Measurements from ENCODE around the gene MAGI1.

MAGI1 gene

GRCh38 chr3:65560901-65561300 lies 477.8 kb downstream of the MAGI1 start:
- Histone ChIP-seq H3K9me3 (no peaks in the 10 kb centered on the region), H3K27me3 (no peaks in the 10 kb centered on the region), H3K36me3 (no peaks in the 10 kb centered on the region), H3K27ac (no peak overlapping the region), H3K4me3 (ENCODE audit: low read depth in 1 of 2, low read length in 1 of 2) (no peak overlapping the region), H3K4me1 (ENCODE audit: control insufficient read depth in 1 of 2, insufficient read depth in 1 of 2, low read depth in 1 of 2, low read length in 1 of 2) (no peaks in the 10 kb centered on the region)
- TF ChIP-seq CTCF (IDR thresholded peaks at IDR 0.05), result no peak

GRCh38 chr3:65560133-65560532 lies 478.6 kb downstream of the MAGI1 start:
- Histone ChIP-seq H3K27ac (no peak overlapping the region), H3K4me1 (ENCODE audit: control insufficient read depth in 1 of 2, insufficient read depth in 1 of 2, low read depth in 1 of 2, low read length in 1 of 2) (no peaks in the 10 kb centered on the region), H3K4me3 (ENCODE audit: low read depth in 1 of 2, low read length in 1 of 2) (no peak overlapping the region), H3K36me3 (no peaks in the 10 kb centered on the region), H3K9me3 (no peaks in the 10 kb centered on the region), H3K27me3 (no peaks in the 10 kb centered on the region)
- TF ChIP-seq CTCF (IDR thresholded peaks at IDR 0.05), result no peak

- Histone ChIP-seq H3K4me1 (ENCODE audit: control insufficient read depth in 1 of 2, insufficient read depth in 1 of 2, low read depth in 1 of 2, low read length in 1 of 2) (no peaks in the 10 kb centered on the region), H3K27ac (no peak overlapping the region), H3K36me3 (no peaks in the 10 kb centered on the region), H3K9me3 (no peaks in the 10 kb centered on the region), H3K4me3 (ENCODE audit: low read depth in 1 of 2, low read length in 1 of 2) (no peak overlapping the region), H3K27me3 (no peaks in the 10 kb centered on the region)
- no peak for TF ChIP-seq CTCF (IDR thresholded peaks at IDR 0.05)
Observed at GRCh38 chr3:65559643-65560042, 479.1 kb downstream of the MAGI1 start.

DNA sequence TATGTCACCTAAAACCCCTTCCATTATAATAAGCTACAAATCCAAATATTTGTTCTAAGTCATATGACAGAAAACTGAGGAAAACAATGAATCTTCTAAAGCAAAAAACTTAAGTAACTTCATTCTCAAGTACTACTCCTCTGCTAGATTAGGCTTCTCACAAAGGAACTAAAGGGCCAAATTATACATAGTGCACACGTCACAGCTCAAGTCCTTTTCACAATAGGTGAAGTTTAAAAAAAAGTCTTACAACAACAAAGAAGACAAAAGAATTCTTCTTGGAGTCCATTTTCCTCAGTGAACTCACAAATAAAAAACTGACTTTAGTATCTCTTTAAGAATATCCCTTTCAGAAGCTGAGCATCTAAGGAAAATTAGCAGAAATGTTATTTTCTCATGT lies 479.9 kb downstream of the MAGI1 start:
- Histone ChIP-seq H3K4me1 (ENCODE audit: control insufficient read depth in 1 of 2, insufficient read depth in 1 of 2, low read depth in 1 of 2, low read length in 1 of 2) (no peaks in the 10 kb centered on the region), H3K9me3 (no peaks in the 10 kb centered on the region), H3K4me3 (ENCODE audit: low read depth in 1 of 2, low read length in 1 of 2) (no peak overlapping the region), H3K27ac (no peak overlapping the region), H3K36me3 (no peaks in the 10 kb centered on the region), H3K27me3 (no peaks in the 10 kb centered on the region)
- TF ChIP-seq CTCF (IDR thresholded peaks at IDR 0.05), result no peak

DNA sequence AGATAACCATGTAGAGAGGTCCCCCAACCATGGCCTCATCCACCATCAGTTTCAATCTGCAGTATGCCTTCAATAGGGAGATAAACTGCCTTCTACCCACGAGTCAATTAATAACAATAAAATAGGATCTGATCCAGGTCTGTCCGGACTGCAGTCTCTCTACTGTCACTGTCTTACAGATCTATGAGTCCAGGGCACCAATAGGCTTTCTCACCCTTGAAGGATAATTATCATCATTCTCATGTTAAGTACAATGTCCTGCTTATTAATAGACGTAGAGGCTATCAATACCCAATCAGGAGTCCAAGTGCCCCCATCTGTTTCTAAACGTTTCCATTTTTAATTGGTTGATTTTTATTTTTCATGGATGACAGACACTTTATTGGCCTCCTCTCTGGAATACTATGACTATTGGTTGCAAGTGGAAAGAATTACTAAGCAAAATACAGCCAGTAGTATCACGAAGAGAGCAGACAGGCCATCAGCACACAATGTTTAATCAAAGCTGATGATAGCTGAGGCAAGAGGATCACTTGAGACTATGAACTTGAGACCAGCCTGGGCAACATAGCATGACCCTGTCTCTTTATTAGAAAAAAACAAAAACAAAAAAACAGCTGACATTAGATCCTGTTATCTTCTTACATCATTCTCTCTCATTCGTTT lies 480.7 kb downstream of the MAGI1 start:
- TF ChIP-seq CTCF (IDR thresholded peaks at IDR 0.05), result no peak
- Histone ChIP-seq H3K4me1 (ENCODE audit: control insufficient read depth in 1 of 2, insufficient read depth in 1 of 2, low read depth in 1 of 2, low read length in 1 of 2) (no peaks in the 10 kb centered on the region), H3K9me3 (no peaks in the 10 kb centered on the region), H3K4me3 (ENCODE audit: low read depth in 1 of 2, low read length in 1 of 2) (no peak overlapping the region), H3K27me3 (no peaks in the 10 kb centered on the region), H3K27ac (no peak overlapping the region), H3K36me3 (no peaks in the 10 kb centered on the region)

Measured in neutrophil (primary cell).